Measurements from ENCODE around the gene TCAP.

Gene TCAP

DNA sequence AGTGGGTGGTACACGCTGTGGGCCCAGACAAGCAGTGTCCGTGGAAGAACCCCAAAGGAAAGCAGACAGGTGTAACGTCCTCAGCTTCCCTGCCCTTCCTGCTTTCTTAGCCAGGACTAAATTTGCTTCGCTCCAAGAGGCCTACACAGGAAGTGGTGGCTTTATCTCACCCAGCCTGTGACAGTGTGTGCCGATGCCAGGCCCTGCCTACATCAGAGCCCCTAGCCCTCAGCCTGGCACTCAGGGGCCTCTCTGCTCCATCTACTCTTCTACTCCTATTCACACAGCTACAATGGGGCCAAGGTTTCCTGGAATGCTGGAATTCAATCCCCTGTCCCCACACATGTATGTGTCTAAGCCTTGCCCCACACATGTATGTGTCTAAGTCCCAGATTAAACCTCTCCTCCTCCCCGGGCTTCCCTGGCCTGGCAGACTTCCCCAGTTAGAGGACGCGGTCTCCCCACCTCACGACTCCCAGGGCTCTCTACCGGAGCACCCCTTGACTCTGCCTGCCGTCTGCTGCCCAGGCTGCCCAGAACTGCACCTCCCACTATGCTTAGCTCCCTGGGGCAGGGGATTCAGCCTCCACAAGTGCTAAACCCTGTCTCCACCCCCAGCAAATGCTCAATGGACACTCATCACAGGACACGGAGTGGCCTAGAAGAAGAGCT lies 14.5 kb downstream of the TCAP start:
- TF ChIP-seq EZH2phosphoT487 (IDR thresholded peaks at IDR 0.05; ENCODE audit: borderline replicate concordance) (no peak), CTCF (conservative IDR thresholded peaks at IDR 0.05; ENCODE audit: low read length) (no peak)
- no peaks in the 10 kb centered on the region for H3K9me3 ChIP-seq (ENCODE audit: insufficient read depth, low read depth, low read length)
- H4K20me1 ChIP-seq (ENCODE audit: insufficient read depth, low read length, poor library complexity, severe bottlenecking), result no peaks in the 10 kb centered on the region
- H3K9ac ChIP-seq (ENCODE audit: low read depth, low read length, poor library complexity, severe bottlenecking), result peak overlapping the region; percentile 72
- no peaks in the 10 kb centered on the region for H3K79me2 ChIP-seq (ENCODE audit: insufficient read depth, low read length)
- H3F3A ChIP-seq (ENCODE audit: low read depth), result no peaks in the 10 kb centered on the region
- H3K9me2 ChIP-seq (replicated peaks; ENCODE audit: low read depth, low read length), result no peaks in the 10 kb centered on the region
- H3K36me3 ChIP-seq (ENCODE audit: insufficient read depth, low read length), result no peaks in the 10 kb centered on the region
- H3K4me3 ChIP-seq (ENCODE audit: low read length, poor library complexity, severe bottlenecking), result peak overlapping the region; percentile 48
- peaks cover 22% of the 10 kb centered on the region for H3K4me1 ChIP-seq (ENCODE audit: insufficient read depth, low read length, poor library complexity, severe bottlenecking)
- peak overlapping the region; percentile 73 for H2AFZ ChIP-seq (ENCODE audit: low read length)
- H3K4me2 ChIP-seq (ENCODE audit: low read depth, low read length, poor library complexity, severe bottlenecking), result peak overlapping the region; percentile 64
- no peaks in the 10 kb centered on the region for H3K27me3 ChIP-seq (ENCODE audit: insufficient read depth, low read length, poor library complexity, severe bottlenecking)

DNA sequence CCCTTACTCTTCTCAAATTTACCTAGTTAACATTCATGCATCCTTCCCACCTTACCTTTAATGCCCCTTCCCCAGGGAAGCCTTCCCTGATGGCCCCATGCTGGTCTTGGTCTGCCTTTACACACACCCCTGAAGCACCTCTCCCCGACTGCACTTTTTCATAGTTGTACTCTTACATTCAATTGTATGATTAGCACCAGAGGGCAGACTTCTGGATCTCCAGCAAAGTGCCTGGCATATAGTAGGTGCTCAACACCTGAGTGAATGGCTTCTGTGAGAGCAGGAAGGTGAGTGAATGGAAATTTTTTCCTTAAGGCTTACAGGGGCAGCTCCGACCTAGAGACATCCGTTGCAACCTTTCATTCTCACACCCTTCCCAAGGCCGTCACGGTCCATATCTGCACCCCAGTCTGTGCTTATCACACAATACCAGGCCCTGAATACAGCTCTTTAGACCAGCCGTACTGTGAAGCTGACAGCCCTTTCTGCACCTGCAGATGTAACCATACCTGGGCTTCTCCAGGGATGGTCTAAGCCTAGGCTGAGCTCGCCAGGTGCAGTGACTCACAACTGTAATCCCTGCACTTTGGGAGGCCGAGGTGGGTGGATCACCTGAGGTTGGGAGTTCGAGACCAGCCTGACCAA lies 18.3 kb downstream of the TCAP start:
- no peak overlapping the region for H3K4me2 ChIP-seq (ENCODE audit: low read depth, low read length, poor library complexity, severe bottlenecking)

DNA sequence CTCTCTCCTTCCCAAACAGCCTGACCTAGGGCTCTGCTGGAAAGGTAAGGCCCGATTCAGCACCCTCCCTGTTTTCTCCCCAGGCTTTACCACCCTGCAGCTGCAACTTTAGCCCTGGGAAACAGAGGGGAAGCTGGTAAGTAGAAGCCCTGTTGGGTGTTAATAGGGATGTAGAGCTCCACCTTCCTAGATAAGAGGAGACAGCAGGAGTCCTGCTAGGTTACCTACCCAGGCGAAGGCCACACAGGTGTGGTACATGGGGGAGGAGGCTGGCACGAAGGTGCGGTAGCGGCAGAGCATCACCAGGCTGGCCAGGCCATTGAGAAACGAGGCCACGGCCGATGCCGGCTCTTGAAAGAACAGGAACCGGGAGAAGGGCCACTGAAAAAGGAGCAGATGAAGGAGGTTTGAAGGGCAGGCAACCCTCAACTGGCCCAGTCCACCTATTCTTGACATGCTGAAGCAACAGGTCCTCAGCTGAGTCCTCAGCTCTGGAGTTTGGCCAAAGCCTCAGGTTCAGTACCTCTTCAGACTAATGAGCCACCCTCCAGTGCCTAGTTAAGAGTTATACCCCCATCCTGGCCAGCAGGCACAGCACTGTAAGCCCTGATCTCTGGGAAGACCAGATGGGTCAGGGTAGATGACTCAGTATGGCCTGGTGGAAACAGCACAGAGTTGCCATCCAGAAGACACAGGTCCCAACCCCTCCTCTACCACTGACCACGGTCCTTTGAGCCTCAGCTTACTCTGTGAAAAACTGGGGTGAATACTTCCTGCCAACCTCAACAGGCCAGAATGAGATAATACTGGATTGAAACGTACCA lies 19.4 kb downstream of the TCAP start:
- Histone ChIP-seq H3K27me3 (ENCODE audit: insufficient read depth, low read length, poor library complexity, severe bottlenecking) (no peaks in the 10 kb centered on the region), H3K36me3 (ENCODE audit: insufficient read depth, low read length) (no peaks in the 10 kb centered on the region), H3K9me2 (replicated peaks; ENCODE audit: low read depth, low read length) (no peaks in the 10 kb centered on the region), H3K4me3 (ENCODE audit: low read length, poor library complexity, severe bottlenecking) (no peak overlapping the region), H2AFZ (ENCODE audit: low read length) (no peak overlapping the region), H3K79me2 (ENCODE audit: insufficient read depth, low read length) (no peaks in the 10 kb centered on the region), H3F3A (ENCODE audit: low read depth) (peaks cover 5% of the 10 kb centered on the region; the same call in 1 of the 2 replicates), H3K9me3 (ENCODE audit: insufficient read depth, low read depth, low read length) (no peaks in the 10 kb centered on the region), H3K4me2 (ENCODE audit: low read depth, low read length, poor library complexity, severe bottlenecking) (no peak overlapping the region), H3K4me1 (ENCODE audit: insufficient read depth, low read length, poor library complexity, severe bottlenecking) (peaks cover 35% of the 10 kb centered on the region), H3K9ac (ENCODE audit: low read depth, low read length, poor library complexity, severe bottlenecking) (no peak overlapping the region), H4K20me1 (ENCODE audit: insufficient read depth, low read length, poor library complexity, severe bottlenecking) (no peaks in the 10 kb centered on the region)
- no peak for TF ChIP-seq EZH2phosphoT487 (IDR thresholded peaks at IDR 0.05; ENCODE audit: borderline replicate concordance)
- TF ChIP-seq CTCF (conservative IDR thresholded peaks at IDR 0.05; ENCODE audit: low read length), result no peak

More for the DNA sequence above, 18.3 kb downstream of the TCAP start:
- TF ChIP-seq EZH2phosphoT487 (IDR thresholded peaks at IDR 0.05; ENCODE audit: borderline replicate concordance), result no peak
- TF ChIP-seq CTCF (conservative IDR thresholded peaks at IDR 0.05; ENCODE audit: low read length), result no peak
- no peaks in the 10 kb centered on the region for H4K20me1 ChIP-seq (ENCODE audit: insufficient read depth, low read length, poor library complexity, severe bottlenecking)
- no peaks in the 10 kb centered on the region for H3K9me3 ChIP-seq (ENCODE audit: insufficient read depth, low read depth, low read length)
- H3K4me1 ChIP-seq (ENCODE audit: insufficient read depth, low read length, poor library complexity, severe bottlenecking), result peaks cover 35% of the 10 kb centered on the region
- peaks cover 4% of the 10 kb centered on the region; the same call in 1 of the 2 replicates for H3F3A ChIP-seq (ENCODE audit: low read depth)
- H3K9me2 ChIP-seq (replicated peaks; ENCODE audit: low read depth, low read length), result no peaks in the 10 kb centered on the region
- no peak overlapping the region for H3K4me3 ChIP-seq (ENCODE audit: low read length, poor library complexity, severe bottlenecking)
- no peak overlapping the region for H2AFZ ChIP-seq (ENCODE audit: low read length)
- H3K36me3 ChIP-seq (ENCODE audit: insufficient read depth, low read length), result no peaks in the 10 kb centered on the region
- no peaks in the 10 kb centered on the region for H3K79me2 ChIP-seq (ENCODE audit: insufficient read depth, low read length)
- no peak overlapping the region for H3K9ac ChIP-seq (ENCODE audit: low read depth, low read length, poor library complexity, severe bottlenecking)
- H3K27me3 ChIP-seq (ENCODE audit: insufficient read depth, low read length, poor library complexity, severe bottlenecking), result no peaks in the 10 kb centered on the region

Data from Loucy (cell line).